ENCODE results near the gene GJA3.

The GJA3 gene

DNA sequence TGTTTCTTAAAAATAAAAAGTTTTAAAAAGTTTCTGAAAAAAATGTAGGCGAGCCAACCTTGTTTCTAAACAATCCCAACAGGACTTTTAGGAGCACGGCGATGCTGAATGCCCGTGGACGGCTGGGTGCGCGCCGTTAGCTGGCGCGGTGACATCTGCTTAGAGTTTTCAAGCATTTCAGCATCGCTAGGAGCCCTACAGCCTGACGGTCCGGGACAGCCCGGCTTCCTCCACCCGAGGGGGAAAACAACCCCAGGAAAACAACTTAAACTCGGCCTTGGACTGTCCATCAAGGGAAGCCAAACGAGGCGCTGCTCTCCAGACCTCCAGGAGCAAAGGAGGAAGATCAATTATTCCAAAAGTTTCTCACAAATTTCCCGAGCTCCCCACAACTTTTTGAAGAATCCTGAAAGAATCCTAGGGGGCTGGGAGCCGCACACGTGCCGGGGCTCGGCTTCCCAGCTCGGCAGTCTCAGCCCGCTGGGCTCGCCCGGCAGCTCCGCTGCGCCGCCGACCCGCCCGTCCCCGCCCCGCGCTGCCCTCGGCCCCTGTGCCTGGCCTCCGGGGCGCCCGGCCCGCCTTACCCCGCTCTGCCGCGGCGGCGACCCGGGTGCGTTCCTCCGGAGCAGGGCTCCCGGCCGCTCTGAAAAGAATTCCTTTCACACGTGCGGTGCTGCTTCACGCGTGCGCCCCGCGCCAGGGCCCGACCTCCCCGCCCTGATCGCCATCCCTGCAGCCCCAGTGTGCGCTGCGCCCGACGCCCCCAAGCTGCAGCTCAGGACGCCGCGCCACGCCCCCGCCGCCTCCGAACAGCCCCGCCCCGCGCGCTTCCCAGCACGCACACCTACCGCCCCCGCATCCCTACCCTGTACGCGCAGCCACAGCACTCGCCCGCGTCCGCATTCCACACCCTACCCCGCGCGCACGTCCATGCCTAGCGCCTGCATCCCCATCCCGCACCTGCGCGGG is at the start of gene GJA3:
TSS of gene GJA3 (minus strand) at position 747 of the 969 bp plus-strand sequence. CDS start 17,764 bp downstream, outside the sequence.
- peak; percentile 62 for DNase-seq

DNA sequence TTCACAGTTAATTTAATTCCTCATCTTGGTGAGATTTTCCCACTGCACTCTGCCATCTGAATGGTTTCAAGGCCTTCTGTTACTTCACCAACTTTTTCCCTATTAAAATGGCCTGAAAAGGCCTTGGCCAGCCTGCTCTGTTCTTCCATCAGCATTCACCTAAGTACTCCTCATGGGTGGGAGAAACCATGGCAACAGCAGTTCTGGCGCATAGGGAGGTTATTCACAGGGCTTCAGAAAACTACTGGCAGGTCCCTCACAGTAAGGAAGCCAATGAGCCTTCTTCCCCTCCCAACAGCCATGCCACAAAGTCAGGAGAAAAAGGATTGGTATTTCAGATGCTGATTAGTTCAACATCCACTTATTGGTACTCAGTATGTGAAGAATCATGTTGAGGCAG is 49.1 kb upstream of the GJA3 start:
- DNase-seq: no peak

DNA sequence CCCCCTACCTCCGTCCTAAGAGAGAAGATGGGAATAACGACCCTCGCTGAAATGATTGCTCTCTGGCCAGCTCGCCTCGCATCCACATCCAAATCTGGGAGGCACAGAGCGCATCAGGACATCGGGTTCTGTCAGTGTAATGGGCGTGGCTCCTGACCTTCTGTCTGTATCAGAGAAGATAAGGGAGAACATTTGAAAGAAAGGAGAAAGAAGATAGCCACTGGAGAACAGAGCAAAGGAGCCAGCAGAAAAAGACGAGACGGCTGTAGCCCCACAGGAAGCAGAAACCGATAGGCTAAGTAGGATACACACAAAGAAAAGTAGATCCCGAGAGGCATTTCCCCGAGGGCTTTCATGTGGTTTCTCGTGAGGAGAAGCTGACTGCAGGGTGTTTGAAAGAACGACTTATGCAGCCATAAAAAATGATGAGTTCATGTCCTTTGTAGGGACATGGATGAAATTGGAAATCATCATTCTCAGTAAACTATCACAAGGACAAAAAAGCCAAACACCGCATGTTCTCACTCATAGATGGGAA is 45.9 kb upstream of the GJA3 start:
- DNase-seq: no peak

DNA sequence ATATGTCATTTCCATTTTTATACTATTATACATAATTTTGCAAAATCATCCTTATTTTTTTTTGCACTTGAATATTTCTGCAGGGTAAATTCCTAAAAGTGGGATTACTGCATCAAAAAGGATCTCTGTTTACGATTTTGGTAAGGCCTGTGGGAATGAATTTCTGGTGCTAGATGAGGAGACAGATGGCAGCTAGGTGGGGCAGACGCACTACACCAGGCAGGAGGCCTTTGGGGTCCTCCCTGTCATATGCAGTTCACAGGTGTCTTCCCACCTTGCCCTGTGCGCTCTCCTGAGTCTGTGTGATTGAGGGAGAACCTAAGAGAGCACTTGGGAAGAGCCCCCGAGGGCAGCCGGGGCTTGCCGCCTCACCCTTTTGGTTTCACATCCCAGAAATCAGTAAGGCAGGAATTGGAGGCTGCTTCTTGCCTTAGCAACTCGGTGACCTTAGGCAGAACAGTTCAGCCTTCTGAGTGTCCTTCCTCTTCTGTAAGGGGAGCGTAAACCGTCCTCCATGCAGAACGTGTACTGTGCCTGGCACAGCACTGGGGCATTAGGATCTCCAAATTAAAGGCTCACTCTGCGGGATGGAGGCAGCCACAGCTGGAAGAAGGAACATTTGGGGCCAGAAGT is 45.3 kb upstream of the GJA3 start:
- DNase-seq: no peak

DNA sequence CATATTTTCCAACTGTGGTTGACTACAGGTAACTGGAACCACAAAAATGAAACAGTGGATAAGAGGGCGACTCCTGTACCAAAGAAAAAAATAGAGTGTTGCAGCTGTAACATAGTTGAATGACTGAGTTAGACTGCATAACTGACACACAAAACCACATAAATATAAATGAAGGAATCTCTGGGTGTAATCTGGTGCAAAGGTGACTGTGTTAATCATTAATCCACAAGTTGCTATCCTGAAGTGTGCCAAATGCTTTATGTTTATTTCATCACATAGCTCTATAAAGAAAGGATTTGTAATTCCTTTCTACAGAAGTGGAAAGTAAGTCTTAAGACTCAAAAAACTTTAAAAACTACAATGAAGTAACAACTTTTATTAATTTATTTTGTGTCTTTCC is 37.9 kb upstream of the GJA3 start:
- DNase-seq: no peak

DNA sequence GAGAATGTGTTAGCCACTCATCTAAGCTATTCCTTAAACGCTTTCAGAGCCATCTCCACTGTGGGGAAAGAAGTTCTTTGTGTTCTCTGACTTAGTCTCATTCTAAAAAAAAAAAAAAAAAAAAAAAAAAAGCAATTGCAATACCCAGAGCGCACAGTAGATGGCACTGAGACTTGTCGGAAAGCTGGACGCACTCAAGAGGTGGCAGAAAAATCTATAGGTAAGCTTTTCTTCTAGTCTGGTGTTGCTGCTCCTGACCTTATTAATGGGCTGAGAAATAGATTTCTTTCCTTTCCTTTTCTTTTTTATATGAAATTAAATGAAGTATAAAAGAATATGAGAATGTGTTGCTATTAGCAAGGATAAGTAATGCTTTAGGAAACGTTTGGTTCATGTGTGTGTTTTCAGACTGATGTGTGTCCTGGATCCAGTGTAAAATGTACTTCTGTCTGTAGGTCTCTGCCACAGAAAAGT is 36.5 kb upstream of the GJA3 start:
- DNase-seq: no peak

DNA sequence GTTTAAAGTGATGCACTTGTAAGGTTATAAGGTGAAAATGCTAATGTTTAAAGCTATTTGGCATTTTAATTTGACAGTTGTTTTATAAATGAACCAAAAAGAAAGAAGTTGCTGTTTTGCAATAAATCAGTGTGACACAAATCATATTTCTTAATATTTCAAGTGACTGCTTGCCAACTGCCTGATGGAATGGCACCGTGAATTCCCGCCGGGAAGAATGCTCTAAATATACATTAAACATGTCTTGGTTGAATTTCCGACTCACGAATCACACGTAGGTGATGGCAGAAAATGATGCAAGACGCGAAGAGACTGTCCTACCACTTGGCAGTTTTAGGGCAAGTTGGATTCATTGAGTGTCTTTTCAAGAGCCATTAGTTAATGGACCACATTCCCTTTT is 34.9 kb upstream of the GJA3 start:
- no peak for DNase-seq

DNA sequence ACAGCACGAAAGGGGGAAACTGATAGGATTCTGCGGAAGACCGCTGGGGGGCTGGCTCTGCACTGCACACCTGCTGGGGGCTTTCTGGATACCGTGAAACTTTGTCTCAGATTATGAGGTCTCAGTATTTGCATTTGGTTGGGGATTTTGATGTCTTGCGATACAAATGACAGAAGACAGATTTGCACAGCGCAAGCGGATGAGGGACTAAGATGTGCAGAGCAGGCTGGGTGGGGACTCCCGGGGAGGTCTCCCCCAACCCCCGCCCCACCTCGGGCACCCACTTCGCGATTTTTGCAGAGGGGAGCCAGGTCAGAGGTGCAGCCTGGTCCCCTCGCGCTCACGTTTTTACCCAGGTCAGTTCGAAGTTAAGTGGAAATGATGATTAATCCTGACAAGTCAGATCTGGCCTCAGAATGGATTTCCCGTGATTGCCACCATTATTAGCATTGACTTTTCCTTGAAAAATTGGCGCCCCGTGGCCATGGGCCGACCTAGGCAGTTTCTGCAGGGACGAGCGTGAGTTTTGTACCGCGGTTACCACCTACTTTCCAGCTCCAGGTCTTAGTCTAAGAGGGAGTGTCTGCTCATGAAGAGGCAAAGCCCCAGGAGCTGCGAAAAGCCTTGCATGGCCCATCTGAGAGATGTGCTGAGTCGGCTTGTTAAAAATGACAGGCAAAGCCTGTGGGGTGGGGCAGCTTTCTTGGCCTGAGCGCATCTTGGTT is 33.2 kb upstream of the GJA3 start:
- no peak for DNase-seq

DNA sequence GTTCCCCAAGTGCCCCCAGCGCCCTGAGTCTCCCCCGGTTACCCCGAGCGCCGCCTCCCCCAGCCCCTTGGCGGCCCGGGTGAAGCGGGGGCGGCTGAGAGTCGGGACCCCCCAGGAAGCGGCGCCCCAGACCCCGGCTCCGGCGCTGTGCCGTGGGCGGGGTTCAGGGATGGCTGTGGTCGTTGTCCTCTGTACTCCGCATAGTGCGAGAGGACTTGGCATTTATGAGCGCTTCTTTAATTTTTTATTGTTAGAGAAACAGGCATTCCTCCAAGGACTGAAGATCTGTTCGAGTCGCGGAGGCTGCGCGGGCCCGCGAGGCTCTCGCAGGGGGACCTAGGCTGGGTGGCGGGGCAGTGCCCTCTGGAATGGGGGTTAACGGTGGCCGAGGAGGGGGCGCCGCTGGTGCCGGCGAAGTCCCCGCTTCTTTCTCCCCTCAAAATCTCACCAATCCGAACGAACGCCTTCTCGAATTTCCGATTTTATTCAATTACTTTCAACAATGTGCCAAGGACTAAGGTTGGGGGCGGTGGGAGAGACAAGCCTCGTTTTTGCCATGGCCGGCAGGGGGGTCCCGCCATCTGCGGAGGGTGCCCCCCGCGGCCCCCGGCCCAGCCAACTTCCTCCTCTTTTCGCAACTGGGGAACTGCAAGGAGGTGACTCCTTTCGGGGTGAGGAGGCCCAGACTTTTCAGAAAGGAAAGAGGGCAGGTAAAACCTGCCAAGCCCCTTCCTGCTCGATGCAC is 32.5 kb upstream of the GJA3 start:
- no peak for DNase-seq

DNA sequence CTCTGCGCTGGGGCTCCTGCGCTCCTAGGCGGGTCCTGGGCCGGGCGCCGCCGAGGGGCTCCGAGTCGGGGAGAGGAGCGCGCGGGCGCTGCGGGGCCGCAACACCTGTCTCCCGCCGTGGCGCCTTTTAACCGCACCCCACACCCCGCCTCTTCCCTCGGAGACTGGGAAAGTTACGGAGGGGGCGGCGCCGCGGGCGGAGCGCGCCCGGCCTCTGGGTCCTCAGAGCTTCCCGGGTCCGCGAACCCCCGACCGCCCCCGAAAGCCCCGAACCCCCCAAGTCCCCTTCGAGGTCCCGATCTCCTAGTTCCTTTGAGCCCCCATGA is 31.9 kb upstream of the GJA3 start, which contains the start of gene GJB2:
TSS of gene GJB2 (minus strand) at position 103 of the 326 bp plus-strand sequence. CDS start 3,357 bp downstream, outside the sequence.
- peak; percentile 24 for DNase-seq

DNA sequence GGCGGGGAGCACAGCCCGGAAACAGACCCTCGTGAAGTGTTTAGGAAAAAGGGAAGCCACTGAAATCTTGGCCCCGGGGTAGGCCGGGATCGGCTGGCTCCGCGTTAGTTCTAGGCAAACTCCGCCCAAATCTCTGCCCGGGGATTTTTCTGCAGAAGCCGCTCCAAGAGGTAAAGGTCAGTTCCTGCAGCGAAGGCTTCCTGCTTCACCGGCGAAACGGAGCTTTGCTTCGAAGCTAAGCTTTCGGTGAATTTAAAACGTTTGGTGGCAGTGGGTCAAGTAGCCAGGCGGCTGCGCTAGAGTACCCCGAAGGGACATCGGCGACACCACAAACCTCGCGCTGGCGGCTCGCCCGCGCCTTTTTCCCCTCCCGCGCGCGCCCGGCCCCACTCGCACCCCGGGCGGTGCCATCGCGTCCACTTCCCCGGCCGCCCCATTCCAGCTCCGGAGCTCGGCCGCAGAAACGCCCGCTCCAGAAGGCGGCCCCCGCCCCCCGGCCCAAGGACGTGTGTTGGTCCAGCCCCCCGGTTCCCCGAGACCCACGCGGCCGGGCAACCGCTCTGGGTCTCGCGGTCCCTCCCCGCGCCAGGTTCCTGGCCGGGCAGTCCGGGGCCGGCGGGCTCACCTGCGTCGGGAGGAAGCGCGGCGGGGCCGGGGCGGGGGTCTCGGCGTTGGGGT is 31.4 kb upstream of the GJA3 start:
- peak; percentile 14 for DNase-seq

DNA sequence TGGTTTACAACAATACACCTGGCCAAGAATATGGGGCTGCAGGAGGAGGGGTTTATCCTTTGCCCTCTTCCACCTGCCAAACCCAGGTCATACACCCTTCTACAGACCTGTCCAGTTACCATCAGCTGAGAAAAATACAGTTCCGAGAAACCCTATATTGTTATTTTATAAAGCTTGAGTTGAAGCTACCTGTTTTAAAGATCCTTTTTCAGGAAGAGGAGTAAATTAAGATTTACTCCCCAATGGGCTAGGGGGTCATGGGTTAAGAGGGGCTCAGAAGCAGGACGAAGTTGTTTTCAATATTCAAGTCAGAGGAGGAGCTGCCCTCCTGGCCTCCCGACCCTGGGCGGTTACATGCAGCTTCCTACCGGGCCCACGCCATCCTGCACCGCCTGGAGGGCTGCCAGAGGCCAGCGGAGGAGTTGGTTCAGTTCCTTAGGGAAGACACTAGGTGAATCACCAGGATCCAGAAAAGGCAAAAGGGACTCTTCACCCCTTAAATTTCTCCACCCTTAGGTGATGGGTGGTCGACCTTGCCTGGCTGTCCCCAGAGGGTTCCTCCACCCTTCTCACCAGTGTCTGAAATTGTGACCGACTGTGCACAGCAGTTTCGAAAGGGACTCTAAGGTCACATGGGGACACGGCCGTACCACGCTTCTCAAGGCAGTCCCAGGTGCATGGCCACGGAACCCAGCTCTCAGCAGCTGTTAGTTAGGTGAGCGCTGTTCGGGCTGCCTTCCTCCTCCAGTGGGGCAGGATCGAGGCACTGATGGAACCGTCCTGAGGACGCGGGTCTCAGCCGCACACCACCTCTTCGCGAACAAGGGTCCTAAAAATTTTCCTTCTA is 30.7 kb upstream of the GJA3 start:
- DNase-seq: no peak

DNA sequence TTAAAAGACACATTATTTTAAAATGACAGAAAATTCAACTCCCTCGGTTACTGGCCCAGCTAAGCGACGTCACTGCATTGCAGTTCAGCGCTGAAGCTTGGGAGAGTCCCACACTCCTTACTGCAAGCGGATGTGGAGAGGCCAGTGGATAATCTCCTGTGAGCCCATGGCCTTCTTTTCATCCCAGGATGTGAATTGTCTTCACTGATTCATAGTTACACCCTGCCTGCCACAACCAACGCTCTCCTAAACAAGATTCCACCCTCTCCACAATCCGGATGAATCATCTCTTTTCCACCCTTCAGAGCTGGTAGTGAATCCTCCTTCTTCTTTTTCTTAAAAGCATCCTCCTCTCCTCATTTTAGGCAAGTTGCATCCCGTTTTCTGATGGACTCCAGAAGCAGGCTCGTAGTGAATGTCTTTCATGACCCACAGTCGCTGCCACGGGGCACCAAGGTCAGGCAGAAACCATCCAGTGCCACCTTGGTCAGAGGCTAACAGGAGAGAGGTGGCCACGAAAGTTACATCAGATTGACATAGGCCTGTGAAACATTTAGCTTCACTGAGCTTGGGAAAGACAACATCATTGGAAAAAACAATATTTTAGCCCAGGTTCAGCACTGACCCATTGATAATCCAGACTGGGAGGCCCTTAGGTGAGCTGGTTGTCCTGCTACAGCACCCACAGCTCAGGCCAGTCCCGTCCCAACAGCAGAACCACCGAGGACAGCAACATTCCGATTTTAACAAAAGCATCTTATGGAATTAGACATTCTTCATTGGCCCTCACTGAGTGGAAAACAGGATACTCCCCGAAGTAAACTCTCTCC is 29.8 kb upstream of the GJA3 start:
- no peak for DNase-seq

DNA sequence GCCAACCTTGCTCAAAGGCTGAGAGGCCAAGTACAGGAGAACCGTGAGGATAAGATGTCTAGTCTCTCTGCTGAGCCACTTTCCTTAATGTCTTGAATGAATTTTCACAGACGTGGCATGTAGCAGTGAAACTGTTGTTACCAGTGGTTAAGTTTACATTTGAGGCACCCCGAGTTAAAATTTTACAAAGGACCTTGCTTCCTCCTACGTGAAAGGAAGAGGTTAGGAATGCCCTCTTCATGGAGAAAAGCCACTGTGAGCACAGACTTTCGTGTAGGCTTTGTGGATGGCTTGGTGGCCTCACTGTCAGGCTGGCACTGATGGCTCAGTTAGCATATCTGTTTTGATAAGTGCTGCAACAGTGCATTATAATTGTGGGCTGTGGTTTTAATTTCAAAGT is 29.2 kb upstream of the GJA3 start:
- DNase-seq: no peak

DNA sequence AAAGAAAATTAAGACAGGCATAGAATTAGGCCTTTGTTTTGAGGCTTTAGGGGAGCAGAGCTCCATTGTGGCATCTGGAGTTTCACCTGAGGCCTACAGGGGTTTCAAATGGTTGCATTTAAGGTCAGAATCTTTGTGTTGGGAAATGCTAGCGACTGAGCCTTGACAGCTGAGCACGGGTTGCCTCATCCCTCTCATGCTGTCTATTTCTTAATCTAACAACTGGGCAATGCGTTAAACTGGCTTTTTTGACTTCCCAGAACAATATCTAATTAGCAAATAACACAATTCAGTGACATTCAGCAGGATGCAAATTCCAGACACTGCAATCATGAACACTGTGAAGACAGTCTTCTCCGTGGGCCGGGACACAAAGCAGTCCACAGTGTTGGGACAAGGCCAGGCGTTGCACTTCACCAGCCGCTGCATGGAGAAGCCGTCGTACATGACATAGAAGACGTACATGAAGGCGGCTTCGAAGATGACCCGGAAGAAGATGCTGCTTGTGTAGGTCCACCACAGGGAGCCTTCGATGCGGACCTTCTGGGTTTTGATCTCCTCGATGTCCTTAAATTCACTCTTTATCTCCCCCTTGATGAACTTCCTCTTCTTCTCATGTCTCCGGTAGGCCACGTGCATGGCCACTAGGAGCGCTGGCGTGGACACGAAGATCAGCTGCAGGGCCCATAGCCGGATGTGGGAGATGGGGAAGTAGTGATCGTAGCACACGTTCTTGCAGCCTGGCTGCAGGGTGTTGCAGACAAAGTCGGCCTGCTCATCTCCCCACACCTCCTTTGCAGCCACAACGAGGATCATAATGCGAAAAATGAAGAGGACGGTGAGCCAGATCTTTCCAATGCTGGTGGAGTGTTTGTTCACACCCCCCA is 28.1 kb upstream of the GJA3 start:
- no peak for DNase-seq

DNA sequence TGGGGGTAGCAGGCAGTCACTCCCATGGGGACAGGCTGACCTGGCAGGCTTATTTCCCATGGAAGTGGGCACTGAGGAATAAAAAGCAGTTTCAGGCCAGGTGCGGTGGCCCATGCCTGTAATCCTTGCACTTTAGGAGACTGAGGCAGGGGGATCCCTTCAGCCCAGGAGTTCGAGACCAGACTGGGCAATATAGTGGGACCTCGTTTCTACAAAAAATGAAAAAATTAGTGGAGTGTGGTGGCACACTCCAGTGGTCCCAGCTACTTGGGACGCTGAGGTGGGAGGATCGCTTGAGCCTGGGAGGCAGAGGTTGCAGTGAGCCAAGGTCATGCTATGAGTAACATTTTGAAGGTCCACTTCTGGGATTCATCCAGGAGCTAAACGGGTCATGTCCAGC is 25.9 kb upstream of the GJA3 start:
- DNase-seq: no peak

DNA sequence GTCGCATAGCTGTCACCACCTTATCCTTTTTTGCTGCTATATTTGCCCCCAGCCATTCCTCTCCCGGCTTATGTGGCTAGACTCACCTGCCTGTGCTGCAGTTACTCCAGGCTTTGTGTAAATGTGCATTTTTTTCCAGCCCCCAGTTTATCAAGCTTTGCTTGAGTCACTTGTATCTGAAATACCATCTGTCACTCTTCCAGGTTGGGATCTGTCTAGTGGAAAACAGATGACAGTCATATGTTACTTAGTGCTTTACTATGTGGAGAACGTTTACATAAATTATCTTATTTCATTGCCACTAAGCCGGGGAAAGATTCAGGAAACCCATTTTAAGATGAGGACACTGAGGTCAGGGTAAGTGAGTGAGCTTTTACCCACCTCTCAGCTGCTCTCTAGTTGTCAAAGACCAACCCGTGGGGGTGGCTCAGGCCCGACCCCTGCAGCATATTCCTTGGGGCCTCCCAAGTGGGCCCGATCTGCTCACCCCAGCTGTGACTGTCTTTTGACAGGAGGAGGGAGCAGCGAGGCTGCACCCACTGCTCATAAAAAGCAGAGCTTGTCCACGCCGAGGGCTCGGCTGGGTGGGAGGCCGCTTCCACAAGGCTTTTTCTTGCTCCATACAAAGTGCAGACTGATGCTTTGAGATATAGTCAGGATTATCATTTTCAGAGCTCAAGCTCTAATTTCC is 24.7 kb upstream of the GJA3 start:
- DNase-seq: no peak

DNA sequence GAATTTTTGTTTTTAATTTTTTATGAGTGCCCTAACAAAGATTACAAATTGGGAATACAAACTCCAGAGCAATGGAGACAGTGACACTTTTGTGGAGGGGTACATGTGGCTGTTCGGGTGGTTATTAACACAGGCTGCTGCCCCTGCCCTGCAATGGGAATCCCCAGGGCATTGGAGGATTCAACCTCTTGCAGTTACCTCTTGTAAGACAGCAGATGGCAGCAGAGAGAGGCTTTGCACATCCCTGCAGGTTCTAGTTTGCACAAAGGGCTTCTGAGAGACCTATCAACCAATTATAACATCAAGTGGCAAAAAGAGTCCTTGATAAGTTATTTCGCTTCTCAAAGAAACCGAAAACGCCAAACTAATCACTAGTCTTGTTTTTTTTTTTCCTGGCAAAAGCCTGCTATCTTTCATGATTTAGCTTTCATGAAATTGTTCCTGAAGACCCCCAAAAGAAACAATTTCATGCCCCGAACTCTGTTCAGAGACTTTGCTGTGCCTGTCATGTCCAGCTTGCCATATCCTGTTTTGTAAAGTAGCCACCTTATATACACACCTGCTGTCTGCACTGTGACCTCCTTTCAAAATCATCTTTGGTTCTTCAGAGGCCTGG is 21.5 kb upstream of the GJA3 start:
- DNase-seq: peak; percentile 37
